GM18873 (cell line): ENCODE results near the gene ACOT13.
"Not testable (repeated sequence)": the region's sequence is repeated elsewhere in the genome, so short reads cannot be mapped to it uniquely, and the experiment has no call there.

Experiments
- ATAC-seq: cut with Tn5 transposase; IDR thresholded peaks from one replicate; pipeline ENCODE4 v1.9.1; 2021; ENCODE audit warnings: mild to moderate bottlenecking, moderate library complexity, moderate number of reproducible peaks; ENCODE audit not compliant: unreplicated experiment, low FRiP score

Gene ACOT13

GRCh38 chr6:24720604-24721460 lies 54.0 kb downstream of the ACOT13 start:
- ATAC-seq: peak; percentile 75

GRCh38 chr6:24721461-24722215 lies 54.8 kb downstream of the ACOT13 start:
- peak; percentile 45 for ATAC-seq

- no peak for ATAC-seq
Measured at GRCh38 chr6:24723270-24723669, 56.4 kb downstream of the ACOT13 start.

GRCh38 chr6:24730653-24731052 lies 63.8 kb downstream of the ACOT13 start:
- not testable (repeated sequence) for ATAC-seq

GRCh38 chr6:24731456-24732134 lies 64.7 kb downstream of the ACOT13 start:
- ATAC-seq: not testable (repeated sequence)

GRCh38 chr6:24734166-24734565 lies 67.3 kb downstream of the ACOT13 start:
- ATAC-seq: no peak

GRCh38 chr6:24734710-24735109 lies 67.8 kb downstream of the ACOT13 start:
- not testable (repeated sequence) for ATAC-seq

GRCh38 chr6:24738741-24739140 lies 71.9 kb downstream of the ACOT13 start:
- no peak for ATAC-seq

- no peak for ATAC-seq
Measured at GRCh38 chr6:24740861-24741260, 74.0 kb downstream of the ACOT13 start.

GRCh38 chr6:24742216-24742738 lies 75.4 kb downstream of the ACOT13 start:
- no peak for ATAC-seq

- ATAC-seq: peak; percentile 78
Measured at GRCh38 chr6:24743265-24743943, 76.5 kb downstream of the ACOT13 start.

- no peak for ATAC-seq
Measured at GRCh38 chr6:24743944-24744335, 77.1 kb downstream of the ACOT13 start.

GRCh38 chr6:24744911-24745310 lies 78.0 kb downstream of the ACOT13 start:
- no peak for ATAC-seq

- no peak for ATAC-seq
Measured at GRCh38 chr6:24749297-24749696, 82.4 kb downstream of the ACOT13 start.

- ATAC-seq: not testable (repeated sequence)
Measured at GRCh38 chr6:24750878-24751277, 84.0 kb downstream of the ACOT13 start.

GRCh38 chr6:24752503-24752902 lies 85.6 kb downstream of the ACOT13 start:
- ATAC-seq: no peak

GRCh38 chr6:24752917-24753492 lies 86.1 kb downstream of the ACOT13 start:
- ATAC-seq: no peak

- ATAC-seq: no peak
Measured at GRCh38 chr6:24753545-24753944, 86.7 kb downstream of the ACOT13 start.

- not testable (repeated sequence) for ATAC-seq
Measured at GRCh38 chr6:24754378-24754777, 87.5 kb downstream of the ACOT13 start.
